EH (cell line): ENCODE measurements around the gene RTL1.

Source experiments
- DNase-seq: peaks from one replicate; pipeline ENCODE4 v3.0.0-alpha.2; 2015; ENCODE audit warnings: low read depth

The RTL1 gene

GRCh38 chr14:100865682-100866591 is 37.6 kb downstream of the RTL1 start:
- no peak for DNase-seq

- DNase-seq, result peak; percentile 62
These were observed 38.4 kb downstream of the RTL1 start for GRCh38 chr14:100864960-100865681.

GRCh38 chr14:100864206-100864605 is 39.3 kb downstream of the RTL1 start:
- DNase-seq, result no peak

GRCh38 chr14:100862793-100863192 is 40.7 kb downstream of the RTL1 start:
- no peak for DNase-seq

DNA sequence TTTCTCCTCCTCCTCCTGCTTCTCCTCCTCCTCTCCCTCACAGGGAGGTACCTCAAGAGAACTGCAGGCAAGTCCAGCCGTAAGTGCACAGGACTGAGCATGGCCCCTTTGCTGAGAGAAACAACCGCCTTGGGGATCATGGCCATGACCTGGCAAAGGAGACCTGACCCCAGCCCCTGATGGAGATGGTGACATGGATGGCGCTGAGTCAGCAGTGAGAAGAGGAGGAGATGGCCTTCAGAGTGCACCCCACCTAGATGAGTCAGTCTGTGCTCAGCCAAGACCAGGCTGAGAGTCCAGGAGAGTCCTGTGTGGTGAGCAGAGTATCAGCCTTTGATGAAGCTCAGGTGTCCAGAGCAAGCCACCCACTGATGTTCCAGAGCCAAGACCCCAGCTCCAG is 41.2 kb downstream of the RTL1 start:
- no peak for DNase-seq

DNA sequence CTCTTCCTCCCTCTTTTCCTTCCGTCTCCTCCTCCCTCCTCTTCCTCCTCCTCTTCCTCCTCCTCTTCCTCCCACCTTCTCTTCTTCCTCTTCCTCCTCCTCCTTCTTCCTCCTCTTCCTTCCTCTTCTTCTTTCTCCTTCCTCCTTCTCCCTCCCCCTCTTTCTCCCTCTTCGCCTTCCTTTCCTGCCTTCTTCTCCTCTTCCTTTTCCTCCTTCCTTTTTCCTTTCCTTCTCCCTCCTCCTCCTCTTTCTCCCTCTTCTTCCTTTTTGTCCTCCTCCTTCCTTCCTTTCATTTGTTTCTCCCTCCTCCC is 41.6 kb downstream of the RTL1 start:
- no peak for DNase-seq

- DNase-seq, result no peak
These were observed 42.2 kb downstream of the RTL1 start for GRCh38 chr14:100861188-100861936.

- no peak for DNase-seq
These were observed 42.9 kb downstream of the RTL1 start for GRCh38 chr14:100860556-100861187.

GRCh38 chr14:100859781-100860180 is 43.7 kb downstream of the RTL1 start:
- DNase-seq, result no peak

DNA sequence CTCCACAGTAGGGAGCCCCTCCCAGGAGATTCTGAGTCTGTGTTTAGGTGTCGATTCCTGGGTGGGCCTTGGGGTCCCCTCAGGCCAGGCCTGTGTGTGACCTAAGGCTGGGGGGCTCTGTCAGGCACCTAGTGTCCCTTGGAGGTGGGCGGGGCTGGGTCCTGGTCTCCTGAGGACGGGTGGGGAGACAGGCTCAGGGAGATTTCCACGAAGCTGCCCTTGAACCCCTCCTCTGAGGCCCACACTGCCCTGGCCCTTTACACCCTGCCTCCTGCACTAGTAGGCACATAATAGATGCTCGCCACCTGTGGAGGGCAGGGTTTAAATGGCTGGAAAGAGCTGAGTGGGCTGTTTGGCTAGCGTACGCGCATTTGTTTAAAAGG is 44.7 kb downstream of the RTL1 start:
- no peak for DNase-seq

DNA sequence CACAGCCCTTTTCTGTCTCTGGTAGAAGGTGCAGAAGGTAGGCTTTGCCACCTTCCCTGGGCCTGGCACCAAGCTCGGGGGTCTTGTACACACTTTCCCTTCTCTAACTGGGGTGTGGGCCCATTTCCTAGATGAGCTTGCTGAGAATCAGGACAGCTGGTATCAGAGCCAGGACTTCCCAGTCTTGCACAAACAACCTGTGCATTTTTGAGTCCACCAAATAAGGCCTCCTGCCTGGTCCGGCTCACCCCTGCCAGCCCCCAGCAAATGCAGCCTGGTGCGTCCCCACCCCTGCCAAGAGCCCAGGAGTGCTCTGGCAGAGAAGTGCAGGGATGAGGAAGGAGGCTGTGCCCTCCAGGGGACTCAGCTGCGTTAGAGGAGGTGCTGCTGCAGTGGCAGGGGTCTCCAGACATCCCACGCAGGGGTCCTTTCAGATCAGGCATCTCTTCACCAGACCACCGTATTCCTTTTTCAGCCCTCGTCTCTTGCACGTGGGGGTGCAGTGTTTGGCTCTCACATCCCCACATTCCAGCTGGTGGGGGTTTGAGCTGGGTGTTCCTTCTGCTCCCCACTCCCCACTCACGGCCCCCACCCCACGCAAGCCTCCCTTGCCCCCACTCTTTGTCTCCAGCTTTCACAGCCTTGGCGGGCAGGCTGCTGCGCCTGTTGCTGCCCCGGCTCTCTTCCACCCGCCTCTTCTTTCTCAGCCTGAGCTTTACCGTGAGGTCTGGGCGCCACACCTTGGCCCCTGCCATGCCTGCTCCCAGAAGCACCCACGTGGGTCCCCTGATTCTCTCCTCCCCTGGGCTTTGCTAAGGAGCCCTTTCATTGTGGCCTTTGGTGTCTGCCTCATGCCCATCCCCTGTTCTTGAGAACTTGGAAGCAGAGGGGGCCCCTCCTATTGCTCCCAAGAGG is 45.3 kb downstream of the RTL1 start:
- DNase-seq, result no peak

- DNase-seq, result no peak
These were observed 46.1 kb downstream of the RTL1 start for GRCh38 chr14:100857233-100857922.

DNA sequence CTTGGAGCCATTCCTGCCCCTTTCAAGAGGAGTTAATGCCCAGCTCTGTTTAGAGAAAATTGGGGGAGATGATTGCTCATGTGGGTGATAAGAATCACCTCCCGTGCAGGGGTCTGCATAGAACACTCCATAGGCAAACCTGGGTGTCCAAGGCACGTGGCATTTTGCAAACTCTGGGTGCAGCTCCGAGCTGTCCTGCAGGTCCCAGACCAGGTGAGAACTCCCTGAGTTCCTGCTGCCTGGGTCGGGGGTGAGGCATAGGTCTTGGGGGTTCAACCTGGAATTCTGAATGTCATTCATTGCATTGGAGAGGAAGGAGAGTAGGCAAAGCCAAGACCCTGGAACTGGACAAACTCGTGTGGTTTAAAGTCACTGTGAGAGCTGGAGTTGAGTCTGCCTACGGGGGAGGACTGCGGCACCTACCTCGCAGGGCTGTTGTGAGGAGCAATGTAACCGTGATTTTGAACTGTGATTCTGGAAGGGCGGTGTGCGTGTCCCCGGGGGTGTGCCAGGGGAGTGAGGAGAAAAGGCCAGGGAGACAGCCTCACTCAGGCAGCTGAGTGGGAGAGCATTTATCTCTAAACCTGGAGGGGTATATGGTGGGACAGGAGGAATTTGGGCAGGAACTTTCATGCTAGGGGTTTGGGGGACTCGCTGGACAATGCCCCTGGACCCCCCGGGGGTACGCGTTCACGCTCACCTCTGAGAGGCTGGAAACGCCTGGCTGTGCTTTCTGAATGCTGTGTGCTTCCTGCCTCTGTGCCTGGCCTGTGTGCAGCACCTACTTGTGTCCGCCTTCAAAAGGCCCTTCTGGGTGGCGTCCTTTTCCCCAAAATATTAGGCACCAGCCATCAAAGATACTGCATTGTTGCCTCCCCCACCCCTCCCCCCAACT is 47.2 kb downstream of the RTL1 start:
- no peak for DNase-seq

GRCh38 chr14:100855256-100855930 is 48.1 kb downstream of the RTL1 start:
- DNase-seq, result no peak

DNA sequence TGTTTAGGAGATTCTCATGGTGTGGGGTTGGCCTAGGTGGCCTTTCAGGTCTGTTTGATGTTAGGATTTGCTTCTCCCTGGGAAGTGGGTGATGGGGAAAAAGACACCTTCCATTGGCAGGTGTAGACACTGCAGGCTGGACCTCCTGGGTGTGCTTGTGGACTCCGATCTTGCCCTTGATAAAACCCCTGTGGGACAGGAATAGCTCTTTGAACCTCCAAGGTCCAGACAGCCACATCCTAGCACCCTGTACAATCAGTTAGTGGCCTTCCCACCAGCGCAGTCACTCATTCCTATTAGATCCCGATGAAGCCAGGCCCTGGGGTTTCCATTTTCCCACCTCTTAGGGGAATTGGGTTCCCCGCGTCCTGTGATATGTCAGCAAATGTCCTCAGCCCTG is 49.1 kb downstream of the RTL1 start:
- no peak for DNase-seq

DNA sequence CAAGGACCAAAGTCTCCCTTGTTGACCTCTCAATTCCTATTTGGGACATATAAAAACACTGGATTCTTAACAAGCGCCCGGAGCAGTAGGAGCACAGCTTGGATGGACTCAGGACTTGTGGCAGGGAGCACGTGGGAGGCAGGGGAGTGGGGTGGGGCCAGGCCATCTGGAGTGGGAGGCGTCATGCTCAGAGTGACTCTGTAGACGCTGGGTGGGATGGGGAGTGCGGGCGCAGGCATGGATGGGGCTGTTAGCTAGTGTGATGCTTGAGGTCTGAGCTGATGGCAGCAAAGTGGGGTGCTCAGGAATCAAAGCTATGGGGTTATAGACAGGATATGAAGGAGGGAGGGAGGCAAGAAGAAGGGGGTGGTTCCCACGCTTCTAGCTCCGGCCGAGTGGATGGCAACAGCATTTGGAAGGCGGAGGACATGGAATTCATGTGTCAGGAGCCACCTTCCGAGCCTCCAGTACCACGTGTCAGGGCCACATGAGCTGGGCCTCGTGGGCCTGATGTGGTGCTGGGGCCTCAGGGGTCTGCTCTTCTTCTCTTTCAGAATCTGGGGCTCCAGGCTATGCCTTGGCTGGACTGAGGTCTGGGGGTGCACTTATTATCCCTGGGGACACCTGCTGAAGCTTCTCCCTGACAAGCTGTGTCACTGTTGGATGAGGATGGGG is 51.4 kb downstream of the RTL1 start:
- no peak for DNase-seq

GRCh38 chr14:100851586-100851916 is 52.0 kb downstream of the RTL1 start:
- no peak for DNase-seq

DNA sequence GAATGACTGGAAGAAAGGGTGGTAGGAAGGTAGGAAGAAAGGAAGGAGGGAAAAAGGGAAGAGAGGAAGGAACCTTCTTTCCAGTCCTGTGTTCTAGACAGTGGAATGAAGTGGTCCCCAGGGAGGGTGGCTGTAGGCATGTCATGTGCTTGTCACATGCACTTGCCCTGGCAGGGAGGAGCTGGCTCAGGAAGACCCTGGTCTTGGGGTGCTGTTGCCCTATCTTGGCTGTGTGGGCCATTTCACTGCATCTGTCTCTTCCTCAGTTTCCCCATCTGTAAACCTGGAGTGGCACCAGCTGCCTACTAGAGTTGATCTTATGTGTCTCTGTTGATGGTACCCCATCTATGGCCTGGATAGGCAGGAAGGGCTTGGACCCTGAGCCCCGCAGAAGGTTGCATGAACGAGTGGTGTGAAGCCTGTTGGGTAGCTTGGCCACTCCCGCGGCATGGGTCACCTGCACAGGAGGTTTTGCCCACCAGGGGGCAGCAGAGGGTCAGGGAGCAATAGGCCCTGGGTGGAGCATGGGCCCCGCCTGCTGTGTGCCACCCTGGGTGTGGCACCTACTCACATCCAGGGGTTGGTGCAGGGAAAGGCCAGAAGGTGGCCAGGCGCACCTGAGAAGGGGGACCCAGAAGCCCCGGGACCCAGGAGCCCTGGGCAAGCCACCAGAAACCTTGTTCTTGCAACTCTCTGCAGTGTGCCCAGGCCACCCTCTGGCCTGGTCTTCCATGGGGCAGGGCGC is 52.5 kb downstream of the RTL1 start:
- peak; percentile 20 for DNase-seq
